Thyroid gland (tissue), 4 donors: ENCODE measurements around the gene MAK.

Experiments
- POLR2A ChIP-seq, 2 donors: fragments of 450-650 bp; IDR thresholded peaks; one replicate each; pipeline ENCODE4 v1.6.1; 2017; ENCODE audit warnings: antibody characterized with exemption in 2 of 2, mild to moderate bottlenecking in 2 of 2, moderate library complexity in 1 of 2
- TF ChIP-seq, protein P1 (sequence below), 6 experiments: fragments of 200-600 bp in 3 of 6; fragments of 450-650 bp in 3 of 6; sonication (generic) in 3 of 6; IDR thresholded peaks; one replicate each; pipeline ENCODE4 v1.5.1; 2016 to 2019; ENCODE audit warnings: antibody characterized with exemption in 6 of 6, mild to moderate bottlenecking in 2 of 6, inconsistent platforms in 1 of 6, moderate library complexity in 1 of 6

DNA sequence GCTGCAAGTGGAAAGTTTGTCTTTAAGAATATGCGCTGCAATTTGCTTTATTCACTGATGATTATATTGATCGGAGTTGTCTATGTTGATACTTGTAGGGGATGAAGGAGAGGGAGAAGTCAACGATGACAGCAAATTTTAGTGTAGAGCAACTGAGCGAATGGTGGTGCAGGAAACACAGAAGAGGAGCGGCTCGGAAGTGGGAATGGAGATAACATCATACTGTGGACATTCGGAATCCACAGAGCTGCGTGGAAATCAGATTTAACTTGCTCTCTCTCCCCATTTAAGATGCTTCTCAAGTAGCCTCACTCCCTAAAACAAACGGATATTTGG is 91.5 kb downstream of the MAK start:
- TF ChIP-seq, protein P1, sequence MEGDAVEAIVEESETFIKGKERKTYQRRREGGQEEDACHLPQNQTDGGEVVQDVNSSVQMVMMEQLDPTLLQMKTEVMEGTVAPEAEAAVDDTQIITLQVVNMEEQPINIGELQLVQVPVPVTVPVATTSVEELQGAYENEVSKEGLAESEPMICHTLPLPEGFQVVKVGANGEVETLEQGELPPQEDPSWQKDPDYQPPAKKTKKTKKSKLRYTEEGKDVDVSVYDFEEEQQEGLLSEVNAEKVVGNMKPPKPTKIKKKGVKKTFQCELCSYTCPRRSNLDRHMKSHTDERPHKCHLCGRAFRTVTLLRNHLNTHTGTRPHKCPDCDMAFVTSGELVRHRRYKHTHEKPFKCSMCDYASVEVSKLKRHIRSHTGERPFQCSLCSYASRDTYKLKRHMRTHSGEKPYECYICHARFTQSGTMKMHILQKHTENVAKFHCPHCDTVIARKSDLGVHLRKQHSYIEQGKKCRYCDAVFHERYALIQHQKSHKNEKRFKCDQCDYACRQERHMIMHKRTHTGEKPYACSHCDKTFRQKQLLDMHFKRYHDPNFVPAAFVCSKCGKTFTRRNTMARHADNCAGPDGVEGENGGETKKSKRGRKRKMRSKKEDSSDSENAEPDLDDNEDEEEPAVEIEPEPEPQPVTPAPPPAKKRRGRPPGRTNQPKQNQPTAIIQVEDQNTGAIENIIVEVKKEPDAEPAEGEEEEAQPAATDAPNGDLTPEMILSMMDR (IDR thresholded peaks at IDR 0.05), result no peak
- TF ChIP-seq POLR2A (IDR thresholded peaks at IDR 0.05), result no peak
